GM12878 (cell line): ENCODE data around the gene C1R. TPM values are rescaled to one million over a fixed set of nuclear protein-coding genes. Genes with fewer than 3 reads are reported as not detected.

Experiments
- ATAC-seq: fragments of 200-7000 bp; cut with Tn5 transposase; 3 replicates; pipeline ENCODE4 v1.9.1; 2020; ENCODE audit warnings: mild to moderate bottlenecking, moderate library complexity
- BruUV-seq: library from RNA; stranded (reverse); fragments of 400-500 nt; replicated peaks from 2 replicates; lab custom pipeline; 2021; lab: Mats Ljungman, UMichigan
- CTCF ChIA-PET: fragments of 300-600 bp; sonication (Branson Sonifier 250); formaldehyde crosslinking; extraction: SDS; loops from one replicate; lab custom pipeline; 2021; ENCODE audit warnings: inconsistent platforms; lab: Yijun Ruan, JAX
- POLR2A ChIA-PET: fragments of 350-600 bp; formaldehyde crosslinking; extraction: SDS; loops from one replicate; lab custom pipeline; 2021; ENCODE audit warnings: inconsistent platforms; lab: Charles Lee
- RAD21 ChIA-PET: fragments of 300-600 bp; sonication (Branson Sonifier 250); formaldehyde crosslinking; loops from one replicate; lab custom pipeline; 2023; ENCODE audit warnings: antibody characterized with exemption; ENCODE audit not compliant: unreplicated experiment; lab: Charles Lee
- SMC1A ChIA-PET: fragments of 300-600 bp; sonication (Branson Sonifier 250); formaldehyde crosslinking; loops from one replicate; lab custom pipeline; 2023; ENCODE audit not compliant: unreplicated experiment, uncharacterized antibody; lab: Charles Lee
- DNase-seq: peaks from one replicate; pipeline ENCODE4 v3.0.0-alpha.2; 2011; ENCODE audit warnings: low read depth, low spot score
- FAIRE-seq: peaks from 3 replicates; lab custom pipeline; 2011; peaks lifted over from hg19 to GRCh38; lab: Jason Lieb, UNC
- H2AFZ ChIP-seq: 2 replicates; pipeline ENCODE4 v1.6.0; 2011; ENCODE audit warnings: low read depth, low read length, control low read depth; ENCODE audit not compliant: control insufficient read depth
- H3K27ac ChIP-seq: 2 replicates; pipeline ENCODE4 v1.5.1; 2011; ENCODE audit warnings: control low read depth; ENCODE audit not compliant: control insufficient read depth, insufficient read depth
- H3K27me3 ChIP-seq, 2 experiments: replicated peaks in 1 of 2; 2 replicates each; pipeline versions ENCODE4 v1.6.0 to v1.6.1; 2011; ENCODE audit warnings: low read length in 1 of 2; ENCODE audit not compliant: control insufficient read depth in 2 of 2, insufficient read depth in 2 of 2
- H3K36me3 ChIP-seq, 2 experiments: 2 replicates each; pipeline ENCODE4 v1.5.1; 2011; ENCODE audit warnings: low read length in 1 of 2; ENCODE audit not compliant: control insufficient read depth in 2 of 2, insufficient read depth in 2 of 2
- H3K4me1 ChIP-seq: 2 replicates; pipeline ENCODE4 v1.6.1; 2011; ENCODE audit warnings: mild to moderate bottlenecking, low read length, moderate library complexity, mixed read lengths; ENCODE audit not compliant: control insufficient read depth, insufficient read depth
- H3K4me2 ChIP-seq: 2 replicates; pipeline ENCODE4 v1.6.0; 2011; ENCODE audit warnings: control low read depth; ENCODE audit not compliant: control insufficient read depth, insufficient read depth
- H3K4me3 ChIP-seq: fragments of 200-600 bp; sonication (generic); 2 replicates; pipeline ENCODE4 v1.5.1; 2016
- H3K79me2 ChIP-seq: 2 replicates; pipeline ENCODE4 v1.6.0; 2011; ENCODE audit warnings: low read length; ENCODE audit not compliant: control insufficient read depth, insufficient read depth
- H3K9ac ChIP-seq: 2 replicates; pipeline ENCODE4 v1.8.0; 2011; ENCODE audit warnings: low read length, control low read depth, mixed read lengths; ENCODE audit not compliant: control insufficient read depth, insufficient read depth
- H3K9me3 ChIP-seq: replicated peaks from 3 replicates; pipeline ENCODE4 v1.5.1; 2011; ENCODE audit warnings: mild to moderate bottlenecking, low read length; ENCODE audit not compliant: control insufficient read depth, insufficient read depth
- H4K20me1 ChIP-seq: 2 replicates; pipeline ENCODE4 v1.6.0; 2011; ENCODE audit not compliant: control insufficient read depth, insufficient read depth
- ATF3 ChIP-seq: IDR thresholded peaks from 2 replicates; pipeline ENCODE4 v1.6.1; 2011; ENCODE audit warnings: low read depth, mild to moderate bottlenecking, low read length, moderate library complexity, borderline replicate concordance; ENCODE audit errors: extremely low read depth
- CREM ChIP-seq: IDR thresholded peaks from 2 replicates; pipeline ENCODE4 v1.6.1; 2014; ENCODE audit warnings: antibody characterized with exemption, low read depth
- EZH2 ChIP-seq: IDR thresholded peaks from 2 replicates; pipeline ENCODE4 v1.6.1; 2012; ENCODE audit warnings: low read depth, mild to moderate bottlenecking, control low read depth, inconsistent platforms, low read length, borderline replicate concordance; ENCODE audit not compliant: control insufficient read depth
- PAX5 ChIP-seq: IDR thresholded peaks from 2 replicates; pipeline ENCODE4 v1.6.1; 2011; ENCODE audit warnings: low read depth, low read length, borderline replicate concordance
- PKNOX1 ChIP-seq: fragments of 450-650 bp; IDR thresholded peaks from 2 replicates; pipeline ENCODE4 v1.6.1; 2016; ENCODE audit warnings: mild to moderate bottlenecking
- RAD21 ChIP-seq: IDR thresholded peaks from 2 replicates; pipeline ENCODE4 v1.6.1; 2011; ENCODE audit warnings: mild to moderate bottlenecking, low read depth, low read length, moderate library complexity; ENCODE audit not compliant: insufficient read depth
- RB1 ChIP-seq: fragments of 450-650 bp; formaldehyde crosslinking; IDR thresholded peaks from 2 replicates; pipeline ENCODE4 v1.6.1; 2017; ENCODE audit warnings: mild to moderate bottlenecking, borderline replicate concordance
- WGBS: methylation state at CpG from one replicate; pipeline ENCODE4 v1.1.6; 2016; ENCODE audit warnings: low lambda C conversion rate; ENCODE audit not compliant: insufficient replicate concordance, insufficient coverage; ENCODE audit errors: missing lambda C conversion rate; 5-methylcytosine and 5-hydroxymethylcytosine counted together
- in situ Hi-C: fragments of 300-500 bp; cut with MboI; formaldehyde crosslinking; loops from 9 replicates; pipeline ENCODE4 v1.14.3; 2018; ENCODE audit warnings: mixed read lengths
- intact Hi-C: fragments of 100-400 bp; cut with micrococcal nuclease; formaldehyde crosslinking; loops from one replicate; pipeline ENCODE4 v1.14.2; 2022; ENCODE audit not compliant: unreplicated experiment
- polyA plus RNA-seq, 11 experiments: library from polyadenylated mRNA; depleted of rRNA in 4 of 11; unstranded in 6 of 11; stranded (reverse) in 5 of 11; fragments of >200 nt; fragmentation: Nextera tagmentation in 4 of 11; fragmentation: Illumina TruSeq in 1 of 11; extraction: Ambion mirVana in 4 of 11; extraction: Trizol in 1 of 11; gene quantifications; 1 replicate in 1 of 11; 2 replicates in 10 of 11; pipeline versions ENCODE4 v1.2.1 to v1.2.3, GENCODE V29; 2011 to 2016; ENCODE audit warnings: inconsistent platforms in 2 of 11, missing spikeins in 2 of 11, low read depth in 1 of 11
- total RNA-seq, 4 experiments: library from RNA; depleted of rRNA in 3 of 4; stranded (reverse); fragments of >200 nt in 3 of 4; fragmentation: Illumina TruSeq in 1 of 4; extraction: Trizol in 1 of 4; gene quantifications; 2 replicates each; pipeline versions ENCODE4 v1.2.1 to v1.2.3, GENCODE V29; 2013 to 2021

The C1R gene
- total and polyA plus RNA-seq, 10 of the 15 experiments (the other 5 are each of a cell fraction or from before 2014, with no cell fraction given): 0.31 to 1.9 (median 0.96) TPM; not detected in 1

DNA sequence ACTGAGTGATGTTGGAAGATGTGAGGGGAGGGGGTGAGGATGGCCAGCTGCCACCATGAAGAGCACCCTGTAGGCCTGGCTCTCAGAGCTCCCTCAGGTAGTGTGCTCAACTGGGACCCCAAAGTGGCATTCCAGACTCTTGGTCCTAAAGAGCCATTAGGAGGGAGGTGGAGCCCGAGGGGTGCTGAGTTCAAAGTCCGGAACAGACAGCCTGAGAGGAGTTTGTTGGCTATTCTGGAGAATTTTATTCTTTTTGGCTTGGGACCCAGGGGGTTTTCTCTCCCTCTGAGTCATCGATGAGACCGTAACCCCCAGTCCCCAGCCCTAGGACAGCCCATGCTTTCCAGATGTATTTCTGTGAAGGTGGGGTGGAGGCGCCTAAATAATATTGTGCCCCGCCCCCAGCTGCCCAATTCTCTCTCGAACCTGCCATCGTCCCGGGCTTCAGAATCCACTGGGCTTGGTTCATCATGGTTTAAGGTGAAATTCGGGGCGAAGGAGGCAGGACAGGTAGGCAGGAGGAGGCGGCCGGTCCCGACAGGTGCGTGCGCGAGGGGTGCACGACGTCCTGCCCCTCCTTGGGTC, 37.1 kb upstream of the C1R start:
- 18% methylated on average over 19 of the region's 19 CpGs for WGBS
- Histone ChIP-seq H2AFZ (peak overlapping the region; percentile 58), H3K9ac (no peak overlapping the region), H3K27me3 (no peaks in the 10 kb centered on the region), H3K27ac (no peak overlapping the region; the same call in 1 of the 2 replicates), H3K4me3 (peak overlapping the region; percentile 85), H3K36me3 (no peaks in the 10 kb centered on the region; a peak in 3 of 4 replicates), H4K20me1 (no peaks in the 10 kb centered on the region), H3K9me3 (no peaks in the 10 kb centered on the region), H3K4me1 (peaks cover 13% of the 10 kb centered on the region), H3K79me2 (no peaks in the 10 kb centered on the region), H3K4me2 (peak overlapping the region; percentile 98)
- ChIA-PET SMC1A (no interaction called here), POLR2A (interaction anchor here (1.2 kb wide), 1 partner anchor 21 kb away, joined by 3 read pairs; no protein-coding TSS in a partner anchor), RAD21 (no interaction called here), CTCF (interaction anchor here (0.8 kb wide), 1 partner anchor 111 kb away, joined by 3 read pairs; the partner anchor contains the start of gene LPCAT3)
- ATAC-seq: no peak
- in situ Hi-C loops (no loop called here), intact Hi-C loops (no loop called here)
- no peak for FAIRE-seq
- BruUV-seq: no TSS peak
- DNase-seq: no peak
- TF ChIP-seq EZH2: no peak
- TF ChIP-seq RB1: peak; percentile 34; the same call in 1 of the 2 replicates

GRCh38 chr12:7128681-7129286, 36.5 kb upstream of the C1R start, which contains the start of gene RBP5:
RBP5 (minus strand) TSS chr12:7128889; CDS start chr12:7128775, 114 bp downstream.
- BruUV-seq: no TSS peak
- FAIRE-seq: no peak
- H3K27me3 ChIP-seq: no peaks in the 10 kb centered on the region
- RAD21 ChIA-PET: no interaction called here
- H3K9me3 ChIP-seq: no peaks in the 10 kb centered on the region
- peaks cover 13% of the 10 kb centered on the region for H3K4me1 ChIP-seq
- TF ChIP-seq PKNOX1 (no peak), ATF3 (no peak), PAX5 (no peak), CREM (no peak), RAD21 (no peak)
- TF ChIP-seq, all 136 proteins: peak for 0
- H3K27ac ChIP-seq: no peak within 1 kb of the TSS; the same call in 1 of the 2 replicates
- H3K4me2 ChIP-seq: peak within 1 kb of the TSS; percentile 98
- ATAC-seq: no peak
- DNase-seq: no peak
- WGBS: 83% methylated on average over 6 of the region's 7 CpGs
- H4K20me1 ChIP-seq: no peaks in the 10 kb centered on the region
- ChIA-PET POLR2A (no interaction called here), CTCF (no interaction called here), SMC1A (no interaction called here)
- H2AFZ ChIP-seq: peak within 1 kb of the TSS; percentile 58
- no peak within 1 kb of the TSS for H3K9ac ChIP-seq
- H3K4me3 ChIP-seq: peak within 1 kb of the TSS; percentile 85
- intact Hi-C loops: no loop called here
- in situ Hi-C loops: no loop called here
- no peaks in the 10 kb centered on the region; a peak in 3 of 4 replicates for H3K36me3 ChIP-seq
- no peaks in the 10 kb centered on the region for H3K79me2 ChIP-seq
